Parathyroid adenoma (tissue), 2 donors: ENCODE results near the gene SLC4A2.

ENCODE experiments used
- H2AFZ ChIP-seq: fragments of 300-600 bp; sonication (generic); one replicate; pipeline ENCODE4 v1.7.0; 2017; ENCODE audit warnings: antibody characterized with exemption, mild to moderate bottlenecking
- H3K27ac ChIP-seq: fragments of 300-600 bp; sonication (generic); one replicate; pipeline ENCODE4 v1.7.0; 2017
- H3K27me3 ChIP-seq: fragments of 300-600 bp; sonication (generic); one replicate; pipeline ENCODE4 v1.7.0; 2017; ENCODE audit warnings: low read length; ENCODE audit not compliant: control insufficient read depth, insufficient read depth
- H3K36me3 ChIP-seq: fragments of 300-600 bp; sonication (generic); one replicate; pipeline ENCODE4 v1.7.0; 2017; ENCODE audit warnings: low read length; ENCODE audit not compliant: control insufficient read depth, insufficient read depth
- H3K4me1 ChIP-seq: fragments of 300-600 bp; sonication (generic); one replicate; pipeline ENCODE4 v1.7.0; 2017; ENCODE audit warnings: control low read depth
- H3K4me2 ChIP-seq: fragments of 300-600 bp; sonication (generic); one replicate; pipeline ENCODE4 v1.7.0; 2017; ENCODE audit warnings: low read length
- H3K4me3 ChIP-seq: fragments of 300-600 bp; sonication (generic); one replicate; pipeline ENCODE4 v1.7.0; 2017; ENCODE audit warnings: low read depth, low read length
- H3K79me2 ChIP-seq: fragments of 300-600 bp; sonication (generic); one replicate; pipeline ENCODE4 v1.7.0; 2017; ENCODE audit warnings: control low read depth
- H3K9ac ChIP-seq: fragments of 300-600 bp; sonication (generic); one replicate; pipeline ENCODE4 v1.7.0; 2017; ENCODE audit warnings: mild to moderate bottlenecking
- H3K9me3 ChIP-seq: fragments of 300-600 bp; sonication (generic); one replicate; pipeline ENCODE4 v1.7.0; 2017; ENCODE audit warnings: low read length; ENCODE audit not compliant: control insufficient read depth
- CTCF ChIP-seq: fragments of 300-600 bp; sonication (generic); IDR thresholded peaks from one replicate; pipeline ENCODE4 v1.7.0; 2017; ENCODE audit warnings: antibody characterized with exemption, mild to moderate bottlenecking
- donor health status: primary hyperparathyroidism.

SLC4A2 gene

GRCh38 chr7:151057506-151057988, 1.8 kb upstream of the SLC4A2 start, which contains the start of gene CDK5:
Gene CDK5, minus strand, starts transcription at chr7:151057897. Its CDS starts 49 bp downstream, at chr7:151057848.
- peak within 1 kb of the TSS; percentile 100 for H3K27ac ChIP-seq
- H3K4me2 ChIP-seq: peak within 1 kb of the TSS; percentile 91
- peak within 1 kb of the TSS; percentile 37 for H3K9ac ChIP-seq
- no peaks in the 10 kb centered on the region for H3K36me3 ChIP-seq
- H3K79me2 ChIP-seq: peaks cover 2% of the 10 kb centered on the region
- TF ChIP-seq CTCF: no peak
- H3K4me3 ChIP-seq: peak within 1 kb of the TSS; percentile 87
- peak within 1 kb of the TSS; percentile 87 for H2AFZ ChIP-seq
- no peaks in the 10 kb centered on the region for H3K27me3 ChIP-seq
- H3K9me3 ChIP-seq: no peaks in the 10 kb centered on the region
- H3K4me1 ChIP-seq: peaks cover 34% of the 10 kb centered on the region

GRCh38 chr7:151057989-151058780, 1.2 kb upstream of the SLC4A2 start:
- Histone ChIP-seq H3K9me3 (no peaks in the 10 kb centered on the region), H3K9ac (peak overlapping the region; percentile 37), H2AFZ (peak overlapping the region; percentile 87), H3K4me2 (peak overlapping the region; percentile 91), H3K4me3 (peak overlapping the region; percentile 87), H3K27me3 (no peaks in the 10 kb centered on the region), H3K27ac (peak overlapping the region; percentile 100), H3K4me1 (peaks cover 34% of the 10 kb centered on the region), H3K79me2 (peaks cover 2% of the 10 kb centered on the region), H3K36me3 (no peaks in the 10 kb centered on the region)
- no peak for TF ChIP-seq CTCF

GRCh38 chr7:151058781-151059366, 515 bp upstream of the SLC4A2 start:
- no peaks in the 10 kb centered on the region for H3K36me3 ChIP-seq
- no peak for TF ChIP-seq CTCF
- no peaks in the 10 kb centered on the region for H3K27me3 ChIP-seq

GRCh38 chr7:151060113-151060415, 675 bp downstream of the SLC4A2 start:
- no peaks in the 10 kb centered on the region for H3K27me3 ChIP-seq
- peak overlapping the region; percentile 100 for H3K27ac ChIP-seq
- peak overlapping the region; percentile 87 for H3K4me3 ChIP-seq
- H3K9ac ChIP-seq: peak overlapping the region; percentile 78
- H3K4me1 ChIP-seq: peaks cover 51% of the 10 kb centered on the region
- H3K79me2 ChIP-seq: peaks cover 2% of the 10 kb centered on the region
- TF ChIP-seq CTCF: peak; percentile 1
- H3K9me3 ChIP-seq: no peaks in the 10 kb centered on the region
- H2AFZ ChIP-seq: peak overlapping the region; percentile 87
- H3K4me2 ChIP-seq: peak overlapping the region; percentile 91
- H3K36me3 ChIP-seq: no peaks in the 10 kb centered on the region

More at GRCh38 chr7:151058781-151059366, 515 bp upstream of the SLC4A2 start:
- Histone ChIP-seq H3K9ac (peak overlapping the region; percentile 37), H2AFZ (peak overlapping the region; percentile 87), H3K27ac (peak overlapping the region; percentile 100), H3K79me2 (peaks cover 2% of the 10 kb centered on the region), H3K4me3 (peak overlapping the region; percentile 87), H3K9me3 (no peaks in the 10 kb centered on the region), H3K4me1 (peaks cover 40% of the 10 kb centered on the region), H3K4me2 (peak overlapping the region; percentile 91)
